Fibroblast of the aortic adventitia (primary cell): ENCODE results near the gene DUSP8. TPM values are rescaled to one million over a fixed set of nuclear protein-coding genes. Genes with fewer than 3 reads are reported as not detected.
"Not testable (repeated sequence)": the region's sequence is repeated elsewhere in the genome, so short reads cannot be mapped to it uniquely, and the experiment has no call there.

Experiments
- DNase-seq: peaks from one replicate; pipeline ENCODE4 v3.0.0-alpha.2; 2010; ENCODE audit warnings: low read depth
- H3K4me3 ChIP-seq: 2 replicates; pipeline ENCODE4 v1.5.1; 2011; ENCODE audit warnings: low read depth, mild to moderate bottlenecking, control low read depth, low read length, moderate library complexity
- CTCF ChIP-seq: IDR thresholded peaks from 2 replicates; pipeline ENCODE4 v1.5.1; 2011; ENCODE audit warnings: mild to moderate bottlenecking, low read length, control low read depth, inconsistent platforms; ENCODE audit not compliant: insufficient read depth
- total RNA-seq: library from RNA; depleted of rRNA; stranded (reverse); fragments of >200 nt; gene quantifications from 2 replicates; pipeline ENCODE4 v1.2.3, GENCODE V29; 2012; ENCODE audit warnings: low replicate concordance

Gene DUSP8
- total RNA-seq, 1 donor = 0.36 TPM

- no peak for DNase-seq
- no peak overlapping the region for H3K4me3 ChIP-seq
- TF ChIP-seq CTCF = no peak
Measured at GRCh38 chr11:1592628-1593027, 20.6 kb upstream of the DUSP8 start.

GRCh38 chr11:1589996-1590395 lies 17.9 kb upstream of the DUSP8 start:
- no peak overlapping the region for H3K4me3 ChIP-seq
- no peak for DNase-seq
- no peak for TF ChIP-seq CTCF

- DNase-seq, H3K4me3 ChIP-seq: not testable (repeated sequence)
Measured at GRCh38 chr11:1589191-1589963, 17.3 kb upstream of the DUSP8 start.

- TF ChIP-seq CTCF = no peak
- DNase-seq = no peak
- H3K4me3 ChIP-seq = no peak overlapping the region
Measured at GRCh38 chr11:1586699-1587098, 14.6 kb upstream of the DUSP8 start.

- DNase-seq, H3K4me3 ChIP-seq: not testable (repeated sequence)
Measured at GRCh38 chr11:1584661-1585370, 12.7 kb upstream of the DUSP8 start, which contains the start of gene KRTAP5-1. KRTAP5-1 (minus strand) TSS chr11:1585283; CDS start chr11:1585249, 34 bp downstream.

- DNase-seq, H3K4me3 ChIP-seq: not testable (repeated sequence)
Measured at GRCh38 chr11:1582909-1583308, 10.8 kb upstream of the DUSP8 start.

- no peak for TF ChIP-seq CTCF
- no peak for DNase-seq
- no peak overlapping the region for H3K4me3 ChIP-seq
Measured at GRCh38 chr11:1581976-1582375, 9.9 kb upstream of the DUSP8 start.

- no peak for TF ChIP-seq CTCF
- H3K4me3 ChIP-seq = no peak overlapping the region
- no peak for DNase-seq
Measured at GRCh38 chr11:1576825-1577224, 4.8 kb upstream of the DUSP8 start.

- H3K4me3 ChIP-seq, DNase-seq: not testable (repeated sequence)
Measured at GRCh38 chr11:1575756-1576155, 3.7 kb upstream of the DUSP8 start.
